Aorta (tissue), 5 donors: ENCODE data around the gene TMC1. TPM values are rescaled to one million over a fixed set of nuclear protein-coding genes. Genes with fewer than 3 reads are reported as not detected.

Source experiments
- ATAC-seq: fragments of 200-7000 bp; cut with Tn5 transposase; one replicate; pipeline ENCODE4 v1.9.1; 2022; ENCODE audit warnings: moderate library complexity; ENCODE audit not compliant: low FRiP score
- DNase-seq, 2 donors: peaks; one replicate each; pipeline ENCODE4 v3.0.0-alpha.2; 2020
- H3K27ac ChIP-seq, 2 donors: one replicate each; pipeline ENCODE4 v1.5.1; 2013; ENCODE audit warnings: low read length in 2 of 2, mild to moderate bottlenecking in 2 of 2, moderate library complexity in 2 of 2, control low read depth in 1 of 2, inconsistent platforms in 1 of 2, low read depth in 1 of 2
- H3K27me3 ChIP-seq, 2 donors: one replicate each; pipeline ENCODE4 v1.6.1; 2013; ENCODE audit warnings: control low read depth in 1 of 2, low read length in 1 of 2, mild to moderate bottlenecking in 1 of 2, moderate library complexity in 1 of 2; ENCODE audit not compliant: insufficient read depth in 2 of 2, control insufficient read depth in 1 of 2
- H3K36me3 ChIP-seq, 2 donors: one replicate each; pipeline ENCODE4 v1.6.1; 2013; ENCODE audit warnings: control low read depth in 1 of 2, low read length in 1 of 2, mild to moderate bottlenecking in 1 of 2; ENCODE audit not compliant: insufficient read depth in 2 of 2, control insufficient read depth in 1 of 2
- H3K4me1 ChIP-seq, 2 donors: one replicate each; pipeline ENCODE4 v1.6.1; 2013; ENCODE audit warnings: low read length in 2 of 2, control low read depth in 1 of 2, mild to moderate bottlenecking in 1 of 2, moderate library complexity in 1 of 2; ENCODE audit not compliant: insufficient read depth in 2 of 2, control insufficient read depth in 1 of 2
- H3K4me3 ChIP-seq, 2 donors: one replicate each; pipeline ENCODE4 v1.5.1; 2013; ENCODE audit warnings: low read length in 2 of 2, control low read depth in 1 of 2, mild to moderate bottlenecking in 1 of 2
- H3K9me3 ChIP-seq: one replicate; pipeline ENCODE4 v1.6.1; 2013; ENCODE audit warnings: mild to moderate bottlenecking, low read length; ENCODE audit not compliant: control insufficient read depth
- WGBS, 2 donors: extraction: QIAGEN DNeasy Blood & Tissue Kit; methylation state at CpG; one replicate each; pipeline ENCODE4 v1.1.7; 2013; 5-methylcytosine and 5-hydroxymethylcytosine counted together
- intact Hi-C, 2 donors: fragments of 100-400 bp; cut with DNase I; formaldehyde crosslinking; loops; one replicate each; pipeline versions ENCODE4 v1.14.2 to v1.15.0; 2022
- polyA plus RNA-seq, 2 donors: library from polyadenylated mRNA; stranded (reverse); fragments of 200-250 nt; gene quantifications; one replicate each; pipeline ENCODE4 v1.2.3, GENCODE V29; 2013
- total RNA-seq, 2 donors: library from RNA; stranded (reverse); fragmentation: NEBNext Ultra II Directional; extraction: Animal tissue kit (Norgen Biotek cat#: 25700); gene quantifications; one replicate each; pipeline ENCODE4 v1.2.1, GENCODE V29; 2021
- donor health status: healthy with polysubstance abuse.
- donor health status: Bipolar disorder and iron deficiency.
- donor health status: DM: no; HTN: no; CAD: no.
- donor health status: DM: no; HTN: no; CAD: no.
- donor health status: DM: yes; HTN: yes; CAD: no.

The TMC1 gene
- total and polyA plus RNA-seq, 4 donors: 0.62 to 2.9 TPM; not detected in 2

DNA sequence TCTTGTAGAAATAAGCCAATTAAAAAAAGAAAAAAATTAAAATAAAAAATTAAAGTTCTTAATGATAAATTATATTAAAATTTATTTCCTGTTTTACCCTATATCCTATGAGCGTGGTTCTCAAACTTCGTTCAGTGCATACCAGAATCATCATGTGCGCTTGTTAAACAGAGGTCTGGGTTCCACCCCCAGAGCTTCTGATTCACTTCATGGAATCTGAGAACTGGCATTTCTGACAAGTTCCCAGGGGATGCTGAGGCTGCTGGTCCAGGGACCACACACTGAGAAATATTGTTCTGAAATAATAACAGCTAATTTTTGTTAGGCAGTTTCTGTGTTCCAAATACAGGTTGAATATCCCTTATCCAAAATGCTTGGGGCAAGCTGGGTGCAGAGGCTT, 79.3 kb downstream of the TMC1 start:
- DNase-seq (no peak), ATAC-seq (no peak)
- WGBS, 2 donors: 80 to 83% methylated on average over 3 of the region's 3 CpGs
- no peaks in the 10 kb centered on the region for H3K9me3 ChIP-seq
- H3K4me1 ChIP-seq: peaks cover 0 to 3% of the 10 kb centered on the region in 2 donors
- no peak overlapping the region for H3K27ac ChIP-seq
- H3K4me3 ChIP-seq: no peak overlapping the region
- intact Hi-C loops: no loop called here
- H3K36me3 ChIP-seq: no peaks in the 10 kb centered on the region
- no peaks in the 10 kb centered on the region for H3K27me3 ChIP-seq

DNA sequence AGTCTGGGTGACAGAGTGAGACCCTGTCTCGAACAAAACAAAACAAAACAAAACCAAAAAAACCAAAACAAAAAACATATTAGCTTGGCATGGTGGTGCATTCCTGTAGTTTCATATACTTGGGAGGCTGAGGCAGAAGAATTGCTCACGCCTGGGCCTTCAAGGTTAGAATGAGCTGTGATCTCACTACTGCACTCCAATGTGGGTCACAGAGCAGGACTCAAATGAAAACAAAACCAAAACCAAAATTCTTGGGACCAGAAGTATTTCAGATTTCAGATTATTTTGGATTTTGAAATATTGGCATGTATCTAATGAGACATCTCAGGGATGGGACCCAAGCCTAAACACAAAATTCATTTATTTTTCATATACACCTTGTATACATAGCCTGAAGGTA, 80.2 kb downstream of the TMC1 start:
- no peak overlapping the region for H3K27ac ChIP-seq
- ATAC-seq (no peak), DNase-seq (no peak)
- no peaks in the 10 kb centered on the region for H3K36me3 ChIP-seq
- peaks cover 0 to 3% of the 10 kb centered on the region in 2 donors for H3K4me1 ChIP-seq
- no peak overlapping the region for H3K4me3 ChIP-seq
- no peaks in the 10 kb centered on the region for H3K9me3 ChIP-seq
- H3K27me3 ChIP-seq: no peaks in the 10 kb centered on the region
- intact Hi-C loops: no loop called here
- 82 to 84% methylated on average over 2 of the region's 2 CpGs for WGBS, 2 donors

DNA sequence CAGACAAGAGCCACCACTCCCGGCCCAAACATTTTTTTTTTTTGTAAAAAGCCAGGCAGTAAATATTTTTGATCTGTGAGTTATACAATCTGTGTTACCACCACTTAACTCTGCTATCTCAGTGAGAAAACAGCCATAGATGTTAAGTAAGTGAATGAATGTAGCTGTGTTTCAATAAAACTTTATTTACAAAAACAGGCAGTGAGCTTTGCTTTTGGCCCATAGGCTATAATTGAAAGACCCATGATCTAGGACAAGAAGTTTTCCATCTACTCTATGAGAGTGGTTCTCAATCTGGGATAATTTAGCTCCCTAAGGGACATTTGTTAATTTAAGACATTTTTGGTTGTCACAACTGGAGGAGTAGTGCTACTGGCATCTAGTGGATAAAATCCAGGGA, 91.0 kb downstream of the TMC1 start:
- DNase-seq (no peak), ATAC-seq (no peak)
- Histone ChIP-seq H3K4me1 (no peaks in the 10 kb centered on the region), H3K27me3 (no peaks in the 10 kb centered on the region), H3K27ac (no peak overlapping the region), H3K9me3 (no peaks in the 10 kb centered on the region), H3K36me3 (no peaks in the 10 kb centered on the region), H3K4me3 (no peak overlapping the region)
- intact Hi-C loops: no loop called here
- 83 to 92% methylated on average over 1 of the region's 1 CpG for WGBS, 2 donors

DNA sequence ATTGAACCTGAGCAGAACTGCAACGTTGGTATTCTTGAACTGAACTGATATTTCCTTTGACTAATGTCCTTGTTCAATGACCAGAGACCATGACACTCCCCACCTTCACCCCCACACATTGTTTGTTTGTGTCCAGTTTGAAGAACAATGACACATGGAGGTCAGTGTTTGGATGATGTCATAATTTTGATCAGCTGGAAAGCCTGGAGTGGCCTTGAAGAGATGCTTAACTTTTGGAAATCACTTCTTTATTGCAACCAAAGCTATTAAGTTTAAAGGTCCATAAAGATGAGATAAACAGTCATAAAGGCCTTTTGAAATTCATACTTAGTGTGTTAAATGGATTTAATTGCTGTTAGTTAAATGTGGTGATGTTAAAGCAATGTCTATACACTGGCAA, 92.7 kb downstream of the TMC1 start:
- no peaks in the 10 kb centered on the region for H3K27me3 ChIP-seq
- H3K36me3 ChIP-seq: no peaks in the 10 kb centered on the region
- ATAC-seq: no peak
- H3K9me3 ChIP-seq: no peaks in the 10 kb centered on the region
- no peak overlapping the region for H3K4me3 ChIP-seq
- intact Hi-C loops: no loop called here
- H3K4me1 ChIP-seq: no peaks in the 10 kb centered on the region
- 71 to 76% methylated on average over 1 of the region's 1 CpG for WGBS, 2 donors
- H3K27ac ChIP-seq: no peak overlapping the region
- DNase-seq: no peak

DNA sequence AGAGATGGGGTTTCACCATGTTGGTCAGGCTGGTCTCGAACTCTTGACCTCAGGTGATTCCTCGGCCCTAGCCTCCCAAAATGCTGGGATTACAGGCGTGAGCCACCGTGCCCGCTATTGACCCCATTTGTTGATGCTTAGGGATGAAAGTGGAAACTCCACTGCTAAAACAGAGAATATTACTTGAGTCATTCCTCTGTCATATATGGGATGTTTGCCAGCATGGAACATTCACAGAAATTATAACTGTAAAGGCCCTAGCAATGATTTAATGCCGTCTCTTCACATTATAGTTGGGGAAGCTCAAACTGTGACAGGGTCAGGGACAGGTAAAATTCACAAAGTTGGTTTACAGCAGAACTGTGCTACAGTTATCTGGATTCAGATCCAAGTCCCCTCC, 94.5 kb downstream of the TMC1 start:
- Histone ChIP-seq H3K4me3 (no peak overlapping the region), H3K4me1 (peaks cover 0 to 1% of the 10 kb centered on the region in 2 donors), H3K36me3 (no peaks in the 10 kb centered on the region), H3K27ac (no peak overlapping the region), H3K9me3 (no peaks in the 10 kb centered on the region), H3K27me3 (no peaks in the 10 kb centered on the region)
- intact Hi-C loops: no loop called here
- no peak for ATAC-seq
- no peak for DNase-seq
- 94% methylated on average over 6 of the region's 6 CpGs for WGBS, 2 donors

DNA sequence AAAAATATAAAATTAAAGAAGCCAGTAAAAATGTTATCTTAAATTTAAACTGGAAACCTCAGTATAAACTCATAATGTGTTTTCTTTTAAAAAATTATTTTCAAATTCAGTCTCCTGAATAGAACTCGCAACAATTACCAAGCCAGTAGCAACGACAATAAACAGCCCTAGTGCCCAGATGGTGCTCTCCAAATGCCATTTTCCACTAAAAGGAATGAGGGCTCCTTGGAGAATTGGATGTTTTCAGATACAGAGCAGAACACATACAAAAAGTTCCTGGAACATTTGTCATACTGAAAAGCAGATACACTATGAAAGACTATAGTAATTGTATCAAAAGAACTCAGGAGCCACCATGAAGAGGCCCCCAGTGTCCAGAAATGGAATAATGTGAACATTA, 97.4 kb downstream of the TMC1 start:
- ATAC-seq: no peak
- no peaks in the 10 kb centered on the region for H3K27me3 ChIP-seq
- no peak overlapping the region for H3K4me3 ChIP-seq
- H3K27ac ChIP-seq: no peak overlapping the region
- H3K36me3 ChIP-seq: no peaks in the 10 kb centered on the region
- no peak for DNase-seq
- peaks cover 0 to 1% of the 10 kb centered on the region in 2 donors for H3K4me1 ChIP-seq
- 36 to 43% methylated on average over 2 of the region's 2 CpGs for WGBS, 2 donors
- no peaks in the 10 kb centered on the region for H3K9me3 ChIP-seq
- intact Hi-C loops: no loop called here

DNA sequence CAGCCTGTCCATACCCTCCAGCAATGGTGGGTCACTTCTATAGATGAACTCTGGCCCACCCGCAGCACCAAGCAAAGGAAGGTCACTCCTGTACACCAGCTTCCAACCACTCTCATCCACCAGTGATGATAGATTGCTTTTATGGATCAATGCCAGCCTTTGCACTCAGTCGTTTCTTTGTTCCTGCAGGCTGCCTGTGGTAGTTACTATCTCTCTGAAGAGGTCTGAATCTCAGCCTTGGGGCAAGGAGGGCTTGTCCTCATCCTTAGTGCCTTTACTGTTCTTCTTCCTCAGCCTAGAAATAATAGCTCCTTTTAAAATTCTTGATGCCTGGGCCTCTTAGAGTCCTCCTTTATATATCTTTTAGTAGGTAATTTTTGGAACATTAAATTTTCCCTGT, 100.8 kb downstream of the TMC1 start:
- no peak for ATAC-seq
- 74 to 75% methylated on average over 2 of the region's 2 CpGs for WGBS, 2 donors
- intact Hi-C loops: no loop called here
- DNase-seq: no peak
- H3K36me3 ChIP-seq: no peaks in the 10 kb centered on the region
- no peak overlapping the region for H3K27ac ChIP-seq
- H3K9me3 ChIP-seq: peaks cover 3% of the 10 kb centered on the region
- no peaks in the 10 kb centered on the region for H3K27me3 ChIP-seq
- peaks cover 0 to 3% of the 10 kb centered on the region in 2 donors for H3K4me1 ChIP-seq
- H3K4me3 ChIP-seq: no peak overlapping the region

DNA sequence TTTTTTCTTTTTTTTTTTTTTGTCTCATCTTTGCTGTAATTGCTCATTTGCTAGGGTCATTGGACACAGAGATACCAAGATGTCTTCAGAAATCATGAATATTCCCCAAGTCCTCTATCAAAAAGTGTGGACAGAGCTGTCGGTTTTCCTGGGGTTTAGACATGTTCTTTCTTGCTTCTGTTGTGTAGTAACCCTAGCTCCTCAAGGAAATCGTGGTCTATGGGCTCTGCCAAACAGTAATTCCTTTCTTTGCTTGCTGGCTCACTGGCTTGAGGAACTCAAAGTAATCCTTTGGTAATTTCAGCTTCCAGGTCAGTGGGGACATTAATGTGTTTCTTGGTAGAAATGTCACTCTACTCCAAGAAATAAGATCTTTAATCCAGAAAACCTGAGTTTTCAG, 101.7 kb downstream of the TMC1 start:
- ATAC-seq: no peak
- WGBS, 2 donors: 69 to 83% methylated on average over 2 of the region's 2 CpGs

DNA sequence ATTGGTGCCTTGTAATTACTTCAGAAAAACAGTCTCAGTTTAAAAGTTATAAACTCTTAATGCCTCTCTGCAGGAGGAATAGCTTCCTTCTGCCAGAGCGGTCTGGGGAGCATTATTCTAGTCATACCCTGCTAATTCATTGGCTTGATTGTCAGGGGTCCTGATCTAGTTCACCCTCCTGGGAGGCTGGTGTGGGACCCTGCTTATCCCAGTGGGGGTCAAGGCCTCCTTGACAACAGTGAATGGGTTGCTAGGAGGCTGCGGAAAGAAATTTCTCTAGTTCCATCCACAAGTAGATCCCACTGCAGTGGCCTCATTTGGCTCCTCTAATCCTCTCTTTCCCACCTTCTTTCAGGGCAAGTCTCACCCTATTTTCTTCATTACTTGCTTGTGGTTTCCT, 105.7 kb downstream of the TMC1 start:
- 96 to 100% methylated on average over 2 of the region's 2 CpGs for WGBS, 2 donors
- intact Hi-C loops: no loop called here
- H3K9me3 ChIP-seq: peaks cover 3% of the 10 kb centered on the region
- no peak for ATAC-seq
- peaks cover 0 to 2% of the 10 kb centered on the region in 2 donors for H3K4me1 ChIP-seq
- H3K27ac ChIP-seq: no peak overlapping the region
- H3K27me3 ChIP-seq: no peaks in the 10 kb centered on the region
- H3K4me3 ChIP-seq: no peak overlapping the region
- no peaks in the 10 kb centered on the region for H3K36me3 ChIP-seq
- no peak for DNase-seq

More for the DNA sequence above, 101.7 kb downstream of the TMC1 start:
- intact Hi-C loops: no loop called here
- Histone ChIP-seq H3K36me3 (no peaks in the 10 kb centered on the region), H3K27ac (no peak overlapping the region), H3K4me1 (peaks cover 0 to 3% of the 10 kb centered on the region in 2 donors), H3K27me3 (no peaks in the 10 kb centered on the region), H3K9me3 (peaks cover 3% of the 10 kb centered on the region), H3K4me3 (no peak overlapping the region)
- no peak for DNase-seq
